ENCODE data around the gene GNB3. TPM values are rescaled to one million over a fixed set of nuclear protein-coding genes. Genes with fewer than 3 reads are reported as not detected.

GNB3 gene
- total RNA-seq, 4 donors from 2014 or later: 0.38 to 0.88 TPM; not detected in 2

DNA sequence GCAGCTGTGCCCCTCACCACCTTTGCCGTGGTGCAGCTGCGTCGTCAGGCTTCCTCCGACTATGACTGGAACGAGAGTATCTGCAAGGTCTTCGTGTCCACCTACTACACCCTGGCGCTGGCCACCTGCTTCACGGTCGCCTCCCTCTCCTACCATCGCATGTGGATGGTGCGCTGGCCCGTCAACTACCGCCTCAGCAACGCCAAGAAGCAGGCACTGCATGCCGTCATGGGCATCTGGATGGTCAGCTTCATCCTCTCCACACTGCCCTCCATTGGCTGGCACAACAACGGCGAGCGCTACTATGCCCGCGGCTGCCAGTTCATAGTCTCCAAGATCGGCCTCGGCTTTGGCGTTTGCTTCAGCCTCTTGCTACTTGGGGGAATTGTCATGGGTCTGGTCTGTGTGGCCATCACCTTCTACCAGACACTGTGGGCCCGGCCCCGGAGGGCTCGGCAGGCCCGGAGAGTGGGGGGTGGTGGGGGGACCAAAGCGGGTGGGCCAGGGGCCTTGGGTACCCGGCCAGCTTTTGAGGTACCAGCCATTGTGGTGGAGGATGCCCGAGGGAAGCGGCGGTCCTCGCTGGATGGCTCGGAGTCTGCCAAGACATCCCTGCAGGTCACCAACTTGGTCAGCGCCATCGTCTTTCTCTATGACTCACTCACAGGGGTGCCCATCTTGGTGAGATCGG, 16.5 kb upstream of the GNB3 start:
- TF ChIP-seq, protein P1, sequence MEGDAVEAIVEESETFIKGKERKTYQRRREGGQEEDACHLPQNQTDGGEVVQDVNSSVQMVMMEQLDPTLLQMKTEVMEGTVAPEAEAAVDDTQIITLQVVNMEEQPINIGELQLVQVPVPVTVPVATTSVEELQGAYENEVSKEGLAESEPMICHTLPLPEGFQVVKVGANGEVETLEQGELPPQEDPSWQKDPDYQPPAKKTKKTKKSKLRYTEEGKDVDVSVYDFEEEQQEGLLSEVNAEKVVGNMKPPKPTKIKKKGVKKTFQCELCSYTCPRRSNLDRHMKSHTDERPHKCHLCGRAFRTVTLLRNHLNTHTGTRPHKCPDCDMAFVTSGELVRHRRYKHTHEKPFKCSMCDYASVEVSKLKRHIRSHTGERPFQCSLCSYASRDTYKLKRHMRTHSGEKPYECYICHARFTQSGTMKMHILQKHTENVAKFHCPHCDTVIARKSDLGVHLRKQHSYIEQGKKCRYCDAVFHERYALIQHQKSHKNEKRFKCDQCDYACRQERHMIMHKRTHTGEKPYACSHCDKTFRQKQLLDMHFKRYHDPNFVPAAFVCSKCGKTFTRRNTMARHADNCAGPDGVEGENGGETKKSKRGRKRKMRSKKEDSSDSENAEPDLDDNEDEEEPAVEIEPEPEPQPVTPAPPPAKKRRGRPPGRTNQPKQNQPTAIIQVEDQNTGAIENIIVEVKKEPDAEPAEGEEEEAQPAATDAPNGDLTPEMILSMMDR (IDR thresholded peaks at IDR 0.05; ENCODE audit: low read depth): no peak

DNA sequence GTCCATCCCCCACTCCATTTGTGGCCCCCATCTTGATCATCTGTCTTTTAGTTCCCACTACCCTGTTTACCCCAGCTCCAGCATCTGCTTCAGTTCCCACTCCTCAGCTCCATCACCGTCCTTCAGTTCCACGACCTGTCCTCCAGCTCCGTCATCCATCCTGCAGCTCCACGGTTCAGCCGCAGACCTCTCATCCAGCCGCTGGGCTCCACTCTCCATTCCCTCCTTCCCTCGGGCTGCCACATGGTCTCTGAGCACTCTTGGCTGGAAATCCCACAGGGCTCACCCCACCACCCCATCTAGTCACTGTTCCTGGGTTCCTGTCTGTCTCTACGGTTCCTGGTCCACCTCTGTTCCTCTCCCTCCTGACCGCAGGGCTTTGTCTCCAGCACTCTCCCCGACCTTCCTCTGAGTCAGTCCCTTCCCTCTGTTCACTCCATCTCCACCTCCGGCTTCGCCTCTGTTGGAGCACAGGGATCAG, 15.8 kb upstream of the GNB3 start:
- TF ChIP-seq, protein P1 (IDR thresholded peaks at IDR 0.05; ENCODE audit: low read depth): no peak

DNA sequence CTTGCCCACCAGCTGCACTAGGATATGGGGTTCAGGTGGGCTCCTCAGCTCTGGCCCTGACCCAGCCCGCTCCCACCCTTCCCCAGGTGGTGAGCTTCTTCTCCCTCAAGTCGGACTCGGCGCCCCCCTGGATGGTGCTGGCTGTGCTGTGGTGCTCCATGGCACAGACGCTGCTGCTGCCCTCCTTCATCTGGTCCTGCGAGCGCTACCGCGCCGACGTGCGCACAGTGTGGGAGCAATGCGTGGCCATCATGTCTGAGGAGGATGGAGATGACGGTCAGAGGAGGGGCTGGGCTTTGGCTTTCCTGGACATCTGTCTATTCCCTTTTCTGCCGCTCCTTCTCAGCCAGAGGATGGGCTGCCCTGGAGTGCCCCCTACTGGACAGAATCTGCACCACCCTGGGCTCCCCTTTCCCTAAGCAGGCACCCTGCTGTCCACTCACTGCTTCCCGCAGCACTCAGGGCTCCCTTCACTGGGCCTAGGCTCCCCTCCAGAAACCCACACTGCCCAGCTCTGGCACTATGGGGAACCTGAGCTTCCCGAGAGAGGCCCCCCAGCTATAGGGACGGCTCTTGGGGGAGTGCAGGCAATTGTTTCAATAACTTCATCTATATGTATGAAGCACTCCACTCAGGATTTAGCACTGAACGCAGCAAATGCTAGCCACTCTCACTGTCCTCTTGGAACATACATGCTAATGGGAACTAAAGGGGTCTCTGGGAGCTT, 15.2 kb upstream of the GNB3 start:
- TF ChIP-seq, protein P1 (IDR thresholded peaks at IDR 0.05; ENCODE audit: low read depth): no peak

DNA sequence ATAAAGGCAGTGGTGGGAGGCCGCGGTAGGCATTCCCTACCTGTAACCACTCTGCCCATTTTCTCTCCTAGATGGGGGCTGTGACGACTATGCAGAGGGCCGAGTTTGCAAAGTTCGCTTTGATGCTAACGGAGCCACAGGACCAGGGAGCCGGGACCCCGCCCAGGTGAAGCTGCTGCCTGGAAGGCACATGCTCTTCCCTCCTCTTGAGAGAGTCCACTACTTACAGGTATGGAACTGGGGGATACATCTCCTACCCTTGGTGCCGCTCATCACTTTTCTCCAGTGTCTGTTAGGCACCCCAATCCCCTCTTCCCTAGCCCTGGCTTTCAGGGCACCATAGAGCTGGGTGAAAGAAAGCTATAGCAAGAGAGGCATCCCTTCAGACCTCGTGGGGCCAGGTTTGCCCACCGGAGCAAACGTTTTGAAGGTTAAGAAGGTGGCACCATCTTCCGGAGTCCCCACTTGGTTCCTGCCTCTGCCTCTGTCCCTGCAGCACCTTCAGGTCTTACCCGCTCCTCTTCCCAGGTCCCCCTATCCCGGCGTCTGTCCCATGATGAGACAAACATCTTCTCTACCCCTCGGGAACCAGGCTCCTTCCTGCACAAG, 14.5 kb upstream of the GNB3 start:
- TF ChIP-seq, protein P1 (IDR thresholded peaks at IDR 0.05; ENCODE audit: low read depth): no peak

DNA sequence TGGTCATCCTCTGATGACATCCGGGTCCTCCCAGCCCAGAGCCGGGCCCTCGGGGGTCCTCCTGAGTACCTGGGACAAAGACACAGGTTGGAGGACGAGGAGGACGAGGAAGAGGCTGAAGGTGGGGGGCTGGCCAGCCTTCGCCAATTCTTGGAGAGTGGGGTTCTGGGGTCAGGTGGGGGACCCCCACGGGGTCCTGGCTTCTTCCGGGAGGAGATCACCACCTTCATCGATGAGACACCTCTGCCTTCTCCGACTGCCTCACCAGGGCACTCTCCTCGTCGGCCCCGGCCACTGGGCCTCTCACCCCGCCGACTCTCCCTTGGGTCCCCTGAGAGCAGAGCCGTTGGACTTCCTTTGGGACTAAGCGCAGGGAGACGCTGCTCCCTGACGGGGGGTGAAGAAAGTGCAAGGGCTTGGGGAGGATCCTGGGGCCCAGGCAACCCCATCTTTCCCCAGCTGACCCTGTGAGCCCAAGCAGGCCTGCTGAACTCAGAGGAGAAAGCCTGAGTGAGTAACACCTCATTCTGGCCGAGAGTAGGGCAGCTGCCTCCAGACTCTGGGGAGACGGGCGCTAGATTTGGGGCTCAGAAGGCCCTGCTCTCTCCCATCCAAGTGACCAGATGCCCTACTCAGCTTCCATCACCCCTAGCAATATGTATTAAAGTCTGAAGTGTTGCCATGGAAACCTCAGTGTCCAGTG, 13.8 kb upstream of the GNB3 start:
- TF ChIP-seq, protein P1 (IDR thresholded peaks at IDR 0.05; ENCODE audit: low read depth): no peak

- TF ChIP-seq, protein P1 (IDR thresholded peaks at IDR 0.05; ENCODE audit: low read depth): no peak
Observed at GRCh38 chr12:6827437-6827911, 13.3 kb upstream of the GNB3 start.

All from subcutaneous adipose tissue (tissue), 4 donors.